Liver (tissue), 10 donors: Measurements from ENCODE around the gene CORO2A. TPM values are rescaled to one million over a fixed set of nuclear protein-coding genes. Genes with fewer than 3 reads are reported as not detected.

Source experiments
- DNase-seq: peaks from one replicate; pipeline ENCODE4 v3.0.0-alpha.2; 2017; ENCODE audit warnings: low spot score
- H3K27ac ChIP-seq, 2 donors: one replicate each; pipeline ENCODE4 v1.7.0; 2013; ENCODE audit warnings: inconsistent platforms in 2 of 2, low read length in 2 of 2, control low read depth in 1 of 2, low read depth in 1 of 2, mild to moderate bottlenecking in 1 of 2
- H3K27me3 ChIP-seq, 4 donors: one replicate each; pipeline versions ENCODE4 v1.6.1 to v1.7.0; 2013; ENCODE audit warnings: low read length in 3 of 4, inconsistent platforms in 1 of 4, mild to moderate bottlenecking in 1 of 4, moderate library complexity in 1 of 4; ENCODE audit not compliant: control insufficient read depth in 4 of 4, insufficient read depth in 4 of 4
- H3K36me3 ChIP-seq, 4 donors: one replicate each; pipeline versions ENCODE4 v1.6.1 to v1.7.0; 2013; ENCODE audit warnings: low read length in 3 of 4, mild to moderate bottlenecking in 3 of 4, low read depth in 1 of 4, moderate library complexity in 1 of 4; ENCODE audit not compliant: control insufficient read depth in 4 of 4, insufficient read depth in 3 of 4
- H3K4me1 ChIP-seq, 4 donors: one replicate each; pipeline versions ENCODE4 v1.6.1 to v1.7.0; 2013; ENCODE audit warnings: low read length in 3 of 4, mild to moderate bottlenecking in 3 of 4, moderate library complexity in 1 of 4; ENCODE audit not compliant: control insufficient read depth in 4 of 4, insufficient read depth in 4 of 4
- H3K4me3 ChIP-seq, 3 donors: one replicate each; pipeline versions ENCODE4 v1.6.1 to v1.7.0; 2013; ENCODE audit warnings: low read length in 3 of 3, control low read depth in 1 of 3, low read depth in 1 of 3, mild to moderate bottlenecking in 1 of 3
- H3K9ac ChIP-seq, 2 donors: one replicate each; pipeline ENCODE4 v1.7.0; 2013; ENCODE audit warnings: low read length in 2 of 2, mild to moderate bottlenecking in 2 of 2, moderate library complexity in 2 of 2, control low read depth in 1 of 2, low read depth in 1 of 2
- H3K9me3 ChIP-seq, 4 donors: one replicate each; pipeline versions ENCODE4 v1.6.1 to v1.7.0; 2013; ENCODE audit warnings: low read length in 3 of 4; ENCODE audit not compliant: control insufficient read depth in 4 of 4
- EGR1 ChIP-seq, 2 donors: IDR thresholded peaks; 2 replicates each; pipeline ENCODE4 v1.6.1; 2016 to 2018; ENCODE audit warnings: antibody characterized with exemption in 2 of 2, low read depth in 2 of 2
- JUND ChIP-seq, 2 donors: IDR thresholded peaks; 2 replicates each; pipeline ENCODE4 v1.6.1; 2016; ENCODE audit warnings: antibody characterized with exemption in 2 of 2
- TAF1 ChIP-seq: conservative IDR thresholded peaks from 2 replicates; pipeline ENCODE4 v1.6.1; 2016; ENCODE audit warnings: antibody characterized with exemption, mild to moderate bottlenecking
- ZBTB33 ChIP-seq: IDR thresholded peaks from 2 replicates; pipeline ENCODE4 v1.6.1; 2016; ENCODE audit warnings: antibody characterized with exemption
- WGBS: extraction: QIAGEN DNeasy Blood & Tissue Kit; methylation state at CpG from one replicate; pipeline ENCODE4 v1.1.7; 2013; 5-methylcytosine and 5-hydroxymethylcytosine counted together
- polyA plus RNA-seq, 2 donors: library from polyadenylated mRNA; stranded (reverse) in 1 of 2; unstranded in 1 of 2; fragments of 200-250 nt in 1 of 2; fragments of >200 nt in 1 of 2; fragmentation: Nextera tagmentation in 1 of 2; extraction: Ambion mirVana in 1 of 2; gene quantifications; one replicate each; pipeline versions ENCODE4 v1.2.1 to v1.2.3, GENCODE V29; 2013 to 2015
- small RNA-seq: library from RNA; depleted of rRNA; stranded (forward); fragments of <200 nt; gene quantifications from one replicate; pipeline ENCODE3, GENCODE V24; 2014
- total RNA-seq, 2 donors: library from RNA; depleted of rRNA; stranded (reverse); fragments of >200 nt; gene quantifications; one replicate each; pipeline ENCODE4 v1.2.3, GENCODE V29; 2014
- TF ChIP-seq, protein P1 (sequence below): IDR thresholded peaks from 2 replicates; pipeline ENCODE4 v1.6.1; 2016; ENCODE audit warnings: antibody characterized with exemption
- donor health status: healthy.
- donor health status: healthy.
- donor health status: healthy.
- donor health status: healthy.
- donor health status: healthy.

Gene CORO2A
- total and polyA plus RNA-seq, 4 donors = 1.2 to 2.8 (median 1.4) TPM

- no peaks in the 10 kb centered on the region for H3K27me3 ChIP-seq
- H3K27ac ChIP-seq = no peak overlapping the region
- peak overlapping the region in 1 of 2 donors; percentile 12 for H3K9ac ChIP-seq
- H3K9me3 ChIP-seq = no peaks in the 10 kb centered on the region
- WGBS = 89% methylated on average over 9 of the region's 9 CpGs
- H3K4me1 ChIP-seq = peaks cover 0 to 21% (median 11%) of the 10 kb centered on the region in 4 donors
- DNase-seq = no peak
- no peak for TF ChIP-seq ZBTB33
- TF ChIP-seq, protein P1, sequence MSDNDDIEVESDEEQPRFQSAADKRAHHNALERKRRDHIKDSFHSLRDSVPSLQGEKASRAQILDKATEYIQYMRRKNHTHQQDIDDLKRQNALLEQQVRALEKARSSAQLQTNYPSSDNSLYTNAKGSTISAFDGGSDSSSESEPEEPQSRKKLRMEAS = no peak
- no peak for TF ChIP-seq JUND (IDR thresholded peaks at IDR 0.05)
- TF ChIP-seq TAF1 = no peak
- no peak for TF ChIP-seq EGR1 (IDR thresholded peaks at IDR 0.05; ENCODE audit: low read depth in 2 of 2)
- no peak overlapping the region for H3K4me3 ChIP-seq
- H3K36me3 ChIP-seq = peaks cover 0 to 2% (median 0%) of the 10 kb centered on the region in 4 donors
These were observed 120.7 kb downstream of the CORO2A start for GRCh38 chr9:98071737-98072136.

Small RNA genes within 50 kb of the gene (small RNA-seq; reads per million reads assigned to genes)
- gene MIR6854 (not detected), gene RF00017 (not detected)

Other genes with a start within 250 kb of the CORO2A start
- gene ANP32B, start 209.3 kb downstream of the CORO2A start, total RNA-seq = 10 to 100 TPM in 1 of 2 donors, 1 to 10 TPM in 1; 4.0 to 21.2 TPM
- gene ANP32B, start 209.3 kb downstream of the CORO2A start, polyA plus RNA-seq = 10 to 100 TPM; 32.8 to 39.4 TPM
- 10 to 100 TPM; 23.4 to 55.4 TPM for gene NANS, start 135.9 kb downstream of the CORO2A start, total RNA-seq
- gene NANS, start 135.9 kb downstream of the CORO2A start, polyA plus RNA-seq = 10 to 100 TPM; 33.4 to 52.2 TPM
- 10 to 100 TPM; 15.2 to 19.9 TPM for gene TRIM14, start 73.4 kb downstream of the CORO2A start, total RNA-seq
- 10 to 100 TPM; 15.6 to 22.0 TPM for gene TRIM14, start 73.4 kb downstream of the CORO2A start, polyA plus RNA-seq
- 1 to 10 TPM; 2.8 to 5.1 TPM for gene TBC1D2, start 63.0 kb upstream of the CORO2A start, total RNA-seq
- 1 to 10 TPM; 2.8 to 4.7 TPM for gene TBC1D2, start 63.0 kb upstream of the CORO2A start, polyA plus RNA-seq